HG02678 (cell line): ENCODE measurements around the gene ZNF778.
"Not testable (repeated sequence)": the region's sequence is repeated elsewhere in the genome, so short reads cannot be mapped to it uniquely, and the experiment has no call there.

Experiments
- ATAC-seq: cut with Tn5 transposase; IDR thresholded peaks from one replicate; pipeline ENCODE4 v1.9.1; 2021; ENCODE audit warnings: mild to moderate bottlenecking, moderate library complexity; ENCODE audit not compliant: unreplicated experiment

ZNF778 gene

DNA sequence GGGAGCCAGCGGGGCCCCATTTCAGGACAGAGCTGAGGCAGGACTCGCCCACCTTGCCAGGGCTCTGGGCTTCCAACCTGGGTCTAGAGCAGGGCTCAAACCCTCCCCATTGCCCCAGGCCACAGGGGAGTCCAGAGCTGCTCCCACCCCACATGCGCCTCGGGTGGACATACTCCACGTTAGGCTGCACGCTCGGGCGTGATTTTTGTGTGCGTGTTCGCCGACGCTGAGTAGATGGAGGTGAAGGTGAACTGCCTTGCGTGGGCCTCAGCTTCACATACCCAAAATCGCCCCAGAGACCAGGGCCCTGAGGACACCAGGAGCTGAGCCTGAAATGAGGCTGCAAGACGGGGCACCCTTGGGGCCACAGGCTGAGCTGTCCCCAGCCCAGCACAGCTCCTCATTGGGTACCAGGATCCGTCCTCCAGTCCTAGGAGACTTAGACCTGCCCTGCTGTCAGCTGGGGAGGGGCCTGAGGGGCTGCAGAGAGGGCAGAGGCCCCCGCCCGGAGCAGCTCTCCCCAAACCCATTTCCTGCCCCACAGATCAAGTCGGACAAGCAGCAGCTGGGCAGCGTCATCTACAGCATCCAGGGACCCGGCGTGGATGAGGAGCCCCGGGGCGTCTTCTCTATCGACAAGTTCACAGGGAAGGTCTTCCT lies 37.7 kb upstream of the ZNF778 start:
- ATAC-seq = no peak

DNA sequence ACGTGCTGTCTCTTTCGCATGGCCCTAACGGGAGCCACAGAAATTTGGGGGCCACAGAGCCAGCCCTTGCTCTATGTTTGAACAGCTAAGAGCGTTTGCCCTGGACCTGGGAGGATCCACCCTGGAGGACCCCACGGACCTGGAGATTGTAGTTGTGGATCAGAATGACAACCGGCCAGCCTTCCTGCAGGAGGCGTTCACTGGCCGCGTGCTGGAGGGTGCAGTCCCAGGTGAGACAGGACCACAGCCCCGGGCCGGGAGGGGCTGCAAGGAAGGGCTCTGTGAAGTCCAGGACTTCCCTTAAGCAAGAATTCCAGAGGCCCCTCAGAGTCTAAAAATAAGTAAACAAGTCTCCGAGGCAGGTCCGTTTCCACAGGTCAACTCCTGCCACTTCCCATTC lies 34.0 kb upstream of the ZNF778 start:
- no peak for ATAC-seq

DNA sequence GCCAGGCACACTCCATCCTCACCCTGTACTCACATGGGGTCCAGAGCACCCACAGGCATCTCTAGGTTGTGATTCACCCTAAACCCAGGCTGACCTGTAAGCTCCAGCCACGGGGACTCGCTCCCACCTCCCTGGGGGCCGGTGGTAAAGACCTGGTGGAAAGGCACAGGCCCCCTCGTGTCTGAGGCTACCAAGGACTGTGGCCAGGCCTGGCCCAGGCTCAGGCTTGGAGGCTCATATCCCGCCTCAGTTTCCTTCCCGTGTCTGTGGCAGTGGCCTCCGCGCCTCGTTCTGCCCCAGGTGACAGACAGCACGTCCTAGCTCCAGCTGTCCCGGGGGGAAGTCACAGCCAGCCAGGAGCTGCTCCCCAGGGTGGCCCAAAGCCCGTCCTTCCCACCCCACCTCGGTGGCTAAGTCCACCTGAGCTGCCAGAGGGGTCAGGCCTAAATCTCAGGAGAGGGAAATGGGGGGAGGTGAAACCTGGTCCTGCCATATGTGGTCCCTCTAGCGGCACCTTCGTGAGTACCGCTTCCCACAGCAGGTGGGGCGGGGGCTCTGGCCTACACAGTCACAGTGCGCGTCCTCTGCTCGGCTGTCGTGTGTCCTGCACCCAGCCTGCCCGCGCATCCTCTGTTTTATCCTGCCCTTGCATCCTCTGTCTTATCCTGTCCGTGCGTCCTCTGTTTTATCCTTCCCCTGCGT lies 33.4 kb upstream of the ZNF778 start:
- no peak for ATAC-seq

DNA sequence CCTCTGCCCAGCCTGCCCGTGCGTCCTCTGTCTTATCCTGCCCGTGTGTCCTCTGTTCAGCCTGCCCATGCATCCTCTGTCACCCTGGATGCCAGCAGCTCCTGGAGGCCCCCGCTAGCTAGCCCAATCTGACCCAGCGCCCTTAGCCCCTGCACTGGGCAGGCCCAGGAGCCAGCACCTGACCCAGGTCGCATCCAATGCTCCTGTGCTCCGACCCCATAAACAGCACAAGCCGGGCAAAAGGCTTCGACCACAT lies 32.9 kb upstream of the ZNF778 start:
- ATAC-seq = no peak

DNA sequence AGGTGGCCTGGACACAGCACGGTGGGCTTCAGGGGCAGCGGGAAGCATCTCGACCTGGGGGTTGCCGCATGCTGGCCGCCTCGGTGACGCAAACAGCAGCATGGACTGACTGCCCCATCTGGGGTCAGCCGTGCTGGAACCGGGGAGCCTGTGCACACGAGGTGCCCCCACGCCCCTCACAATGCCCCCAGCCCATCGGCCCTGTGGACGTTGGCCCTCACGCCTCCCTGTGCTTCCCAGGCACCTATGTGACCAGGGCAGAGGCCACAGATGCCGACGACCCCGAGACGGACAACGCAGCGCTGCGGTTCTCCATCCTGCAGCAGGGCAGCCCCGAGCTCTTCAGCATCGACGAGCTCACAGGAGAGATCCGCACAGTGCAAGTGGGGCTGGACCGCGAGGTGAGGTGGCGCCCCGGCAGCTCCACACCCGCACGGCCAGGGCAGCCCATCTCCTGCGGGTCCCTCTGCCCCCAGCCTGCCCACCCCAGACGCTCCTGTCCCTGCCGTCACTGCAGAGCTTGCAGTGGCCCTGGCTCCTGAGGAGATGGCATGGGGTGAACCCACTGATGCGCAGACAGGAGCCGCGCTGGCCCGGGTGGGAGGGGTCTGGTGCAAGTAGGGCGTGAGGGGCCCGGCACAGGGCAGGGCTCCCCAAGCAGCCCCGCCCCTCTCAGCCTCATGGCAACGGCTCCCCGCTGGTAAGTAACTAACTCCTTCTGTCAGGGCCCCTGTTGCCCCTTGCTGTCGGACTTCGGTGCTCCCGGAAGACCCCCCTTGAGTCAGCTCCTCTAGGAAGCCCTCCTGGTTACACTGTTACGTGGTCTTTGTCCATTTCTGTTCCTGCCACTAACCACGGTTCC lies 32.3 kb upstream of the ZNF778 start:
- no peak for ATAC-seq

DNA sequence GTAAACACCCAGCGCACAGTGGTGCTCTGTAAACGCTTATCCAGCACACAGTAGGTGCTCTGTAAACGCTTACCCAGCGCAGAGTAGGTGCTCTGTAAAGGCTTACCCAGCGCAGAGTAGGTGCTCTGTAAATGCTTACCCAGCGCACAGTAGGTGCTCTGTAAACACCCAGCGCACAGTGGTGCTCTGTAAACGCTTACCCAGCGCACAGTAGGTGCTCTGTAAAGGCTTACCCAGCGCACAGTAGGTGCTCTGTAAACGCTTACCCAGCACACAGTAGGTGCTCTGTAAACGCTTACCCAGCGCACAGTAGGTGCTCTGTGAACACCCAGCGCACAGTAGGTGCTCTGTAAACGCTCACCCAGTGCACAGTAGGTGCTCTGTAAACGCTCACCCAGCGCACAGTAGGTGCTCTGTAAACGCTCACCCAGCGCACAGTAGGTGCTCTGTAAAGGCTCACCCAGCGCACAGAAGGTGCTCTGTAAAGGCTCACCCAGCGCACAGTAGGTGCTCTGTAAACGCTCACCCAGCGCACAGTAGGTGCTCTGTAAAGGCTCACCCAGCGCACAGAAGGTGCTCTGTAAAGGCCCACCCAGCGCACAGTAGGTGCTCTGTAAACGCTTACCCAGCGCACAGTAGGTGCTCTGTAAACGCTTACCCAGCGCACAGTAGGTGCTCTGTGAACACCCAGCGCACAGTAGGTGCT lies 31.5 kb upstream of the ZNF778 start:
- not testable (repeated sequence) for ATAC-seq

DNA sequence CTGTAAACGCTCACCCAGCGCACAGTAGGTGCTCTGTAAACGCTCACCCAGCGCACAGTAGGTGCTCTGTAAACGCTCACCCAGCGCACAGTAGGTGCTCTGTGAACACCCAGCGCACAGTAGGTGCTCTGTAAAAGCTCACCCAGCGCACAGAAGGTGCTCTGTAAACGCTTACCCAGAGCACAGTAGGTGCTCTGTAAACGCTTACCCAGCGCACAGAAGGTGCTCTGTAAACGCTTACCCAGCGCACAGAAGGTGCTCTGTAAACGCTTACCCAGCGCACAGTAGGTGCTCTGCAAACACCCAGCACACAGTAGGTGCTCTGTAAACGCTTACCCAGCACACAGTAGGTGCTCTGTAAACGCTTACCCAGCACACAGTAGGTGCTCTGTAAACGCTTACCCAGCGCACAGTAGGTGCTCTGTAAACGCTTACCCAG lies 30.9 kb upstream of the ZNF778 start:
- not testable (repeated sequence) for ATAC-seq

DNA sequence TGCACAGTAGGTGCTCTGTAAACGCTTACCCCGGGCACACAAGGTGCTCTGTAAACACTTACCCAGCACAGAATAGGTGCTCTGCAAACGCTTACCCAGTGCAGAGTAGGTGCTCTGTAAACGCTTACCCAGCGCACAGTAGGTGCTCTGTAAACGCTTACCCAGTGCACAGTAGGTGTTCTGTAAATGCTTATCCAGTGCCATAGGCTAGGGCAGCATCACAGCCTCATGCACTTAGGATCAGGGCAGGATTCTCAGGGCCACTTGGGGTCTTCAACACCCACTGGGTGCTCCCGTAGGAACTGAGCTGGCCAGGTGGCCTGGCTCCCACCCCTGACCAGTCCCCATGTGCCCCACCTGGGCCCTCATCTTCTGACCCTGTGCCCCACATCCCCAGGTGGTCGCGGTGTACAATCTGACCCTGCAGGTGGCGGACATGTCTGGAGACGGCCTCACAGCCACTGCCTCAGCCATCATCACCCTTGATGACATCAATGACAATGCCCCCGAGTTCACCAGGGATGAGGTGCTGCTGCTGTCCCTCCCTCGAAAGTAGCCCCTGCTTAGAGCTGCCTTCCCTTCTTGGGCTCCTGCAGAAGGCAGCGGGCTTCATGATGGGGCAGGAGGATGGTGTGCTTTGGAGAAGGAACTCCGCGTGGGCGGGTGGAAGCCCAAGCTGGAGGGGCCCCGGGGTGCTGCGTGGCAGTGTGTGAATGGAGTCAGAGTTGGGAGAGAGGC lies 30.3 kb upstream of the ZNF778 start:
- ATAC-seq = no peak

DNA sequence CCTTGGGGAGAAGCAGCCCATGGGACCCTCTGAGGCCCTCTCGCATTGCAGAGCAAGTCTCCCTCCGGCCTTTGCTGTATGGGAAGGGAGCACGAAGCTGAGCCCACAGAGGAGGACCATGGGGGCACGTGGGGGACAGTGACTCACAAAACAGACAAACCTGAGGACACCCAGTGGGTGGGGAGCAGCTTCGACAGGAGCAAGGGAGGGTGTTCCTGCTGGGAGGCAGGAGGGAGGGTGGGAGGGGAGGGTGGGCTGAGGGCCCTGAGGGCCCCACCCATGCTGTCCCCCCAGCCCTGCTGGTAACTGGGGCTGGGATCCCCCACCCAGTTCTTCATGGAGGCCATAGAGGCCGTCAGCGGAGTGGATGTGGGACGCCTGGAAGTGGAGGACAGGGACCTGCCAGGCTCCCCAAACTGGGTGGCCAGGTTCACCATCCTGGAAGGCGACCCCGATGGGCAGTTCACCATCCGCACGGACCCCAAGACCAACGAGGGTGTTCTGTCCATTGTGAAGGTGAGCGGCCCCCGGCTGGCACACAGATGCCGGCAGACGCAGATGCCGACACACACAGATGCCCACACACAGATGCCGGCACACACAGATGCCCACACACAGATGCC lies 29.6 kb upstream of the ZNF778 start:
- ATAC-seq = no peak

DNA sequence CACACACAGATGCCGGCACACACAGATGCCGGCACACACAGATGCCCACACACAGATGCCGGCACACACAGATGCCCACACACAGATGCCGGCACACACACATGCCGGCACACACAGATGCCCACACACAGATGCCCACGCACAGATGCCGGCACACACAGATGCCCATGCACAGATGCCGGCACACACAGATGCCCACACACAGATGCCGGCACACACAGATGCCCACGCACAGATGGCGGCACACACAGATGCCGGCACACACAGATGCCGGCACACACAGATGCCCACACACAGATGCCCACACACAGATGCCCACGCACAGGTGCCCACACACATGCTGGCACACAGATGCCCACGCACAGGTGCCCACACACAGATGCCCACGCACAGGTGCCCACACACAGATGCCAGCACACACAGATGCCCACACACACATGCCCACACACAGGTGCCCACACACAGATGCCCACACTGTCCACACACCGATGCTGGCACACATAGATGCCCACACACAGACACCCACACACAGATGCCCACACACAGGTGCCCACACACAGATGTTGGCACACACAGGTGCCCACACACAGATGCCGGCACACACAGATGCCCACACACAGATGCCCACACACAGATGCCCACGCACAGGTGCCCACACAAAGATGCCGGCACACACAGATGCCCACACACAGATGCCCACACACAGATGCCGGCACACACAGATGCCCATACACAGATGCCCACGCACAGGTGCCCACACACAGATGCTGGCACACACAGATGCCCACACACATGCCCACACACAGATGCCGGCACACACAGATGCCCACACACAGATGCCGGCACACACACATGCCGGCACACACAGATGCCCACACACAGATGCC lies 28.8 kb upstream of the ZNF778 start:
- not testable (repeated sequence) for ATAC-seq

DNA sequence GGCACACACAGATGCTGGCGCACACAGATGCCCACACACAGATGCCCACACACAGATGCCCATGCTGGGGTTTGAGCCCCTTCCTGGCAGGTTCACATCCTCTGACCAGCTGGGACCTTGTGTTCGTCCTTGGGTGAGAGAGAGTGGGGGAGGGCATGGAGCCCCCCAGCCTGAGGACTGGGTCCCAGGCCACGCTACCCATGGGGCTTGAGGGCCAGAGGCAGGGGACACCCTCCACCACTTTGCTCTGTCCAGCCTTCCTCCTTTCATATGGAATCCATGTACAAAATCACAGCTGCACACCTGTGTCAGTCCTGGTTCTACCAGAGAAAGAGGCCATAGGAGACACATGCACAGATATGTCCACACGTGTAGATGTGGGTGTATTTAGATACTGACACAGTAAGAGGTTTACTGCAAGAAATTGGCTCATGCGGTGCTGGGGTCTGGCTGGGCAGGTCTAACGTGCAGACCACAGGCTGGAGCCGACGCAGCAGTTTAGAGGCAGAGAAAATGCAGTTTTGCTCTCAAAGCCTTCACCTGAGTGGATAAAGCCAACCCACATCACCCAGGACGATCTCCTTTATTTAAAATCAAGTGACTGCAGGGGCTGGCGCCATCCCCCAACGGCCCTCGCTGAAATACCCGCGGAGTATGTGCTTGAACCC lies 28.0 kb upstream of the ZNF778 start:
- ATAC-seq = no peak

DNA sequence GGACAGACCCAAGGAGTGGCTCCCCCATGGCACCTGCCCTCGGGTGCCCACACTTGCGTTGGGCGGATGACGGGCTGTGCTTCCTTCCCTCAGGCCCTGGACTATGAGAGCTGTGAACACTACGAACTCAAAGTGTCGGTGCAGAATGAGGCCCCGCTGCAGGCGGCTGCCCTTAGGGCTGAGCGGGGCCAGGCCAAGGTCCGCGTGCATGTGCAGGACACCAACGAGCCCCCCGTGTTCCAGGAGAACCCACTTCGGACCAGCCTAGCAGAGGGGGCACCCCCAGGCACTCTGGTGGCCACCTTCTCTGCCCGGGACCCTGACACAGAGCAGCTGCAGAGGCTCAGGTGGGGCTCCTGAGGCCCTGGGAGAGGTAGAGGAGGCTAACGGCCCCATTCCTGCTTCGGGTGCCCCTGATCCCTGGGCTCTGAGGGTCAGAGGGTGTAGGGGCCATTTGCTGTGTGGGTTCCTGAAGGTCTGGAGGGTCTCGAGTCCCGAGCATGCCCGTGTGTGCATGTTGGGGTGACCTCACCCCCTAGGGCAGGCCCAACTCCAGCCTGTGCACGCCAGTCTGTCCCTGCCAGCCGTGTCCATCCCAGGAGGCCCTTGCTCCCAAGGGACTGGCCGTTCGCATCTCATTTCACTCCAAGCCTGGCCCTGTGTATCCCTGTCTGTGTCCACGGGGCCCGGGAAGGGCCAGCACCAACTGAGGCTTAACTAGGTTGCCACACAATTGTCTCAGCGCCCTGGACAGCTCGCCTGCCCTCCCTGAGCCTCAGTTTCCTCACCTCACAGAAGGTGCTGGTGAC lies 27.1 kb upstream of the ZNF778 start:
- ATAC-seq = no peak

DNA sequence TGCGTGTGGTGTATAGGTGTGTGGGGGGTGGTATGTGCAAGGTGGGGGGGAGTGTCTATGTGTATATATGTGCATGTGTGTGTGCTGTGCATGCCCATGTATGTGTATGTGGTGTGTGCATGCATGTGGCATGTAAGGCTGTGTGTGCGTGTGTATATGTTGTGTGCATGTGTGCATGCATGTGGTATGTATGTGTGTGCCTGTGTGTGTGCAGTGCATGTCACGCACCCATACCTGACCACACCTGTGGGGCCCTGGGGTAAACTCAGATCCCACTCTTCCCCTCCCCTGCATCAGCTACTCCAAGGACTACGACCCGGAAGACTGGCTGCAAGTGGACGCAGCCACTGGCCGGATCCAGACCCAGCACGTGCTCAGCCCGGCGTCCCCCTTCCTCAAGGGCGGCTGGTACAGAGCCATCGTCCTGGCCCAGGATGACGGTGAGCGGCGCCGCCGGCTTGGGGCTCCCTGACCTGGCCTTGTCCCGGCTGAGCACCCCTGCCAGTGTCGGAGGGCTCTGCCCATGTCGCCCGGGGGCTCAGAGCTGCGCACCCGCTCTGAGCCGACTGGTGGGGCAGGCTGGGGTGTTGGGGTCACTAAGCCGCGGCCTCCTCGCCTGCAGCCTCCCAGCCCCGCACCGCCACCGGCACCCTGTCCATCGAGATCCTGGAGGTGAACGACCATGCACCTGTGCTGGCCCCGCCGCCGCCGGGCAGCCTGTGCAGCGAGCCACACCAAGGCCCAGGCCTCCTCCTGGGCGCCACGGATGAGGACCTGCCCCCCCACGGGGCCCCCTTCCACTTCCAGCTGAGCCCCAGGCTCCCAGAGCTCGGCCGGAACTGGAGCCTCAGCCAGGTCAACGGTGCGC lies 26.2 kb upstream of the ZNF778 start:
- no peak for ATAC-seq

DNA sequence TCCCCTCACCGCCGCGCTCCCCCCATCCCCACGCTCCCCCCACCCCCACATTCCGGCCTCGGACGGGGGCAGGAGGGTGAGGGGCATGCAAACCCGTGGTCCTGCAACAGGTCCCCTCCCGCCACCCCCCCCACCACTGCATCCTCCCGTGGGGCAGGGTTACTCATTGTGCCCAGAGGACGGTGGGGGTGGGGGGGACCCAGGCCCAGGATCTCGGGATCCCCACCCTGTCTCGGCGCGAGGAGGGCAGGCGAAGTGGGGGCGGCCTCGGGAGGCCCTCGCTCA lies 25.7 kb upstream of the ZNF778 start:
- no peak for ATAC-seq

DNA sequence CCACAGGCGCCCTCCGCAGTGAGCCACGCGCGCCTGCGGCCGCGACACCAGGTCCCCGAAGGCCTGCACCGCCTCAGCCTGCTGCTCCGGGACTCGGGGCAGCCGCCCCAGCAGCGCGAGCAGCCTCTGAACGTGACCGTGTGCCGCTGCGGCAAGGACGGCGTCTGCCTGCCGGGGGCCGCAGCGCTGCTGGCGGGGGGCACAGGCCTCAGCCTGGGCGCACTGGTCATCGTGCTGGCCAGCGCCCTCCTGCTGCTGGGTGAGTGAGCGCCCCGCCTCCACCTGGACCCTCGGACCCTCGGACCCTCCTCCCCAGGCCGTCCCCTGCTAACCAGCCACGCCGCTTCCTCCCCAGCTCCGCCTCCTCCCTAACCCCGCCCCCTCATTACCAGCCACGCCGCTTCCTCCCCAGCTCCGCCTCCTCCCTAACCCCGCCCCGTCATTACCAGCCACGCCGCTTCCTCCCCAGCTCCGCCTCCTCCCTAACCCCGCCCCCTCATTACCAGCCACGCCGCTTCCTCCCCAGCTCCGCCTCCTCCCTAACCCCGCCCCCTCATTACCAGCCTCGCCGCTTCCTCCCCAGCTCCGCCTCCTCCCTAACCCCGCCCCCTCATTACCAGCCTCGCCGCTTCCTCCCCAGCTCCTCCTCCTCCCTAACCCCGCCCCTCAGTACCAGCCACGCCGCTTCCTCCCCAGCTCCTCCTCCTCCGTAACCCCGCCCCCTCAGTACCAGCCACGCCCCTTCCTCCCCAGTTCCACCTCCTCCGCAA lies 25.1 kb upstream of the ZNF778 start:
- ATAC-seq = peak; percentile 47

DNA sequence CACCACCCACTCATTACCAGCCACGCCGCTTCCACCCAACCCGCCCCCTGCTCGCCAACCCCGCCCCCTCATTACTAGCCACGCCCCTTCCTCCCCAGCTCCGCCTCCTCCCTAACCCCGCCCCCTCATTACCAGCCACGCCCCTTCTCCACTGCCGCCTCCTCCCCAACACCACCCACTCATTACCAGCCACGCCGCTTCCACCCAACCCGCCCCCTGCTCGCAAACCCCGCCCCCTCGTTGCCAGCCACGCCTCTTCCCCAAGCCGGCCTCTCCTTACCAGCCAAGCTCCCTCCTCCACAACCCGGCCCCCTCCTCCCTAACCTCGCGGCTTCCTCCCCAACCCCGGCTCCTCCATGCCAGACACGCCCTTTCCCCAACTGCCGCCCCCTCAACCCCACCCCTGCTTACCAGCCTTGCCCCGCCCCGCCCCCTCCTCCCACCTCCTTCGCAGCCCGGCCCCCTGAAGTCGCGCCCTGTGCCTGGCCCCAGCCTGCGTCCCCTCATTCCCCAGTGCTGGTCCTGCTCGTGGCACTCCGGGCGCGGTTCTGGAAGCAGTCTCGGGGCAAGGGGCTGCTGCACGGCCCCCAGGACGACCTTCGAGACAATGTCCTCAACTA lies 24.4 kb upstream of the ZNF778 start:
- ATAC-seq = no peak
